ENCODE measurements around the gene RAPSN. TPM values are rescaled to one million over a fixed set of nuclear protein-coding genes. Genes with fewer than 3 reads are reported as not detected.

The RAPSN gene
- total RNA-seq, 2 experiments from 2014 or later = not detected

GRCh38 chr11:47495011-47495855 lies 46.3 kb upstream of the RAPSN start:
- Histone ChIP-seq H3K79me2 (ENCODE audit: insufficient read depth, low read depth, low read length) (peaks cover 42% of the 10 kb centered on the region; the same call in 1 of the 2 replicates), H3K4me3 (ENCODE audit: low read depth, low read length, poor library complexity, severe bottlenecking) (no peak overlapping the region), H3K4me1 (ENCODE audit: insufficient read depth, low read length, poor library complexity, severe bottlenecking) (no peaks in the 10 kb centered on the region), H3K9me3 (ENCODE audit: low read length) (no peaks in the 10 kb centered on the region), H3K27ac (ENCODE audit: low read depth, low read length, poor library complexity, severe bottlenecking) (no peak overlapping the region), H2AFZ (ENCODE audit: low read length) (no peak overlapping the region), H3K4me2 (ENCODE audit: low read length) (no peak overlapping the region), H4K20me1 (ENCODE audit: insufficient read depth, low read length) (peaks cover 6% of the 10 kb centered on the region; the same call in 1 of the 2 replicates), H3K36me3 (ENCODE audit: insufficient read depth, low read length) (peaks cover 82% of the 10 kb centered on the region), H3K9me2 (ENCODE audit: insufficient read depth, low read length) (no peaks in the 10 kb centered on the region)
- intact Hi-C loops (cut with micrococcal nuclease; ENCODE audit: unreplicated experiment) = no loop called here
- POLR2A ChIA-PET = interaction anchor here (0.5 to 1.1 kb wide), 4 partner anchors 18 to 45 kb away, joined by 3 to 7 read pairs (median 4); no protein-coding TSS in a partner anchor
- BruUV-seq (replicated peaks) = no TSS peak
- CTCF ChIA-PET (ENCODE audit: unreplicated experiment) = no interaction called here
- no peak for DNase-seq (ENCODE audit: low spot score)
- no peak for TF ChIP-seq CTCF (conservative IDR thresholded peaks at IDR 0.05; ENCODE audit: low read length)
- no peak for TF ChIP-seq EZH2phosphoT487 (IDR thresholded peaks at IDR 0.05; ENCODE audit: borderline replicate concordance, low read depth, low read length)

DNA sequence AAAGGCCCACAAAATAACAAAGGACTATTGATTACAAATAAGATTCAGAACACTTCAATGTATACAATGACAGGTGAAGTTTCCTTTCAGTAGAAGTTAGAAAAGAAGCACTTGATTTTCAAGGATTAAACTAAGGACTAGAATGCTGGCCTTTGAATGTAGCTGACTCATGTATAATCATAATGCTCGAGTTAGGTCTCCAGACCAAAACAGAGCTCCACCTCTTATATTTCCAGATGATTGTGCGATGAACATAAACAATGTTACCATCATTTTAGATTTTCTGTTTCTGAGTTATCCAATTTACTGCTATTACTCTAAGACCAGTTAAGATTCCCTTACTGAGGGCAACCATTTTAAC lies 40.4 kb upstream of the RAPSN start:
- DNase-seq (ENCODE audit: low spot score) = no peak
- H3K27ac ChIP-seq (ENCODE audit: low read depth, low read length, poor library complexity, severe bottlenecking) = no peak overlapping the region
- no peaks in the 10 kb centered on the region for H3K9me2 ChIP-seq (ENCODE audit: insufficient read depth, low read length)
- ChIA-PET POLR2A (interaction anchor here (1.8 kb wide), 1 partner anchor 10 kb away, joined by 5 read pairs; no protein-coding TSS in a partner anchor), CTCF (ENCODE audit: unreplicated experiment) (interaction anchor here (0.5 kb wide), 1 partner anchor 99 kb away, joined by 3 read pairs; no protein-coding TSS in a partner anchor)
- intact Hi-C loops (cut with micrococcal nuclease; ENCODE audit: unreplicated experiment) = loop anchor here (5.0 kb wide), 1 partner anchor 128 kb away; no protein-coding TSS in a partner anchor
- no peaks in the 10 kb centered on the region for H4K20me1 ChIP-seq (ENCODE audit: insufficient read depth, low read length)
- peaks cover 5% of the 10 kb centered on the region; the same call in 1 of the 2 replicates for H3K79me2 ChIP-seq (ENCODE audit: insufficient read depth, low read depth, low read length)
- H3K9me3 ChIP-seq (ENCODE audit: low read length) = no peaks in the 10 kb centered on the region
- TF ChIP-seq CTCF (conservative IDR thresholded peaks at IDR 0.05; ENCODE audit: low read length) (no peak), EZH2phosphoT487 (IDR thresholded peaks at IDR 0.05; ENCODE audit: borderline replicate concordance, low read depth, low read length) (no peak)
- H2AFZ ChIP-seq (ENCODE audit: low read length) = no peak overlapping the region
- H3K4me2 ChIP-seq (ENCODE audit: low read length) = no peak overlapping the region
- H3K4me3 ChIP-seq (ENCODE audit: low read depth, low read length, poor library complexity, severe bottlenecking) = no peak overlapping the region
- peaks cover 71% of the 10 kb centered on the region for H3K36me3 ChIP-seq (ENCODE audit: insufficient read depth, low read length)
- BruUV-seq (replicated peaks) = no TSS peak
- no peaks in the 10 kb centered on the region for H3K4me1 ChIP-seq (ENCODE audit: insufficient read depth, low read length, poor library complexity, severe bottlenecking)
